HL-60 (cell line): Measurements from ENCODE around the gene DPPA3.

ENCODE experiments used
- DNase-seq, 2 experiments: peaks; one replicate each; pipeline ENCODE4 v3.0.0-alpha.2; 2010 to 2020; ENCODE audit warnings: low read depth in 1 of 2, low spot score in 1 of 2
- H3K27ac ChIP-seq: fragments of 250-450 bp; sonication (Bioruptor Pico); replicated peaks from 2 replicates; pipeline ENCODE4 v1.5.1; 2020; ENCODE audit warnings: mild to moderate bottlenecking, moderate library complexity
- H3K27me3 ChIP-seq: fragments of 250-450 bp; sonication (Bioruptor Pico); 2 replicates; pipeline ENCODE4 v1.5.1; 2021; ENCODE audit warnings: mild to moderate bottlenecking, moderate library complexity; ENCODE audit not compliant: insufficient read depth, poor library complexity, severe bottlenecking
- H3K4me3 ChIP-seq: replicated peaks from 2 replicates; pipeline ENCODE4 v1.5.1; 2011; ENCODE audit warnings: mild to moderate bottlenecking, control low read depth, low read length; ENCODE audit not compliant: insufficient read depth
- CTCF ChIP-seq: IDR thresholded peaks from one replicate; pipeline ENCODE4 v1.5.1; 2011; ENCODE audit warnings: low read length, control low read depth, inconsistent platforms; ENCODE audit not compliant: insufficient read depth
- GABPA ChIP-seq: IDR thresholded peaks from 2 replicates; pipeline ENCODE4 v1.6.1; 2012; ENCODE audit warnings: low read depth
- POLR2AphosphoS5 ChIP-seq: IDR thresholded peaks from 2 replicates; pipeline ENCODE4 v1.6.1; 2012; ENCODE audit warnings: low read depth
- REST ChIP-seq: IDR thresholded peaks from 2 replicates; pipeline ENCODE4 v1.6.1; 2012; ENCODE audit warnings: low read depth; ENCODE audit not compliant: insufficient replicate concordance
- SPI1 ChIP-seq: IDR thresholded peaks from 2 replicates; pipeline ENCODE4 v1.6.1; 2012; ENCODE audit warnings: low read depth, mild to moderate bottlenecking, borderline replicate concordance
- long read RNA-seq: library from polyadenylated mRNA; unstranded; transcript quantifications from one replicate; pipeline ENCODE4 v2.0.0, GENCODE V29; 2020

DPPA3 gene
- long read RNA-seq: 0 reads

GRCh38 chr12:7711133-7711532, at the start of gene DPPA3:
TSS of gene DPPA3 (plus strand) at chr12:7711433. CDS start at chr12:7711571, 138 bp downstream.
- DNase-seq: no peak
- Histone ChIP-seq H3K4me3 (no peak within 1 kb of the TSS), H3K27ac (no peak within 1 kb of the TSS), H3K27me3 (no peaks in the 10 kb centered on the region)
- no peak for TF ChIP-seq GABPA
- no peak for TF ChIP-seq SPI1
- TF ChIP-seq REST: no peak
- TF ChIP-seq CTCF: no peak
- no peak for TF ChIP-seq POLR2AphosphoS5

GRCh38 chr12:7661741-7662140, 49.5 kb upstream of the DPPA3 start:
- no peak for DNase-seq
- Histone ChIP-seq H3K27me3 (no peaks in the 10 kb centered on the region), H3K27ac (no peak overlapping the region), H3K4me3 (no peak overlapping the region)
- TF ChIP-seq REST: no peak
- no peak for TF ChIP-seq SPI1
- TF ChIP-seq GABPA: no peak
- TF ChIP-seq CTCF: no peak
- no peak for TF ChIP-seq POLR2AphosphoS5

GRCh38 chr12:7666595-7666994, 44.6 kb upstream of the DPPA3 start:
- TF ChIP-seq REST: no peak
- TF ChIP-seq SPI1: no peak
- no peak for TF ChIP-seq GABPA
- TF ChIP-seq CTCF: no peak
- no peak for TF ChIP-seq POLR2AphosphoS5
- no peak for DNase-seq
- H3K4me3 ChIP-seq: no peak overlapping the region

More at GRCh38 chr12:7666595-7666994, 44.6 kb upstream of the DPPA3 start:
- Histone ChIP-seq H3K27me3 (no peaks in the 10 kb centered on the region), H3K27ac (no peak overlapping the region)
